Uterus (tissue), 4 donors: ENCODE results near the gene CYP3A5. TPM values are rescaled to one million over a fixed set of nuclear protein-coding genes. Genes with fewer than 3 reads are reported as not detected.
"Not testable (repeated sequence)": the region's sequence is repeated elsewhere in the genome, so short reads cannot be mapped to it uniquely, and the experiment has no call there.

Source experiments
- DNase-seq, 2 donors: peaks; one replicate each; pipeline ENCODE4 v3.0.0-alpha.2; 2019 to 2020
- H3K27ac ChIP-seq, 2 donors: fragments of 200-600 bp; sonication (generic); 1 replicate in 1 of 2; 2 replicates in 1 of 2; pipeline ENCODE4 v1.5.1; 2016 to 2018
- H3K27me3 ChIP-seq, 2 donors: fragments of 200-600 bp; sonication (generic); one replicate each; pipeline ENCODE4 v1.5.1; 2018 to 2019; ENCODE audit warnings: control low read depth in 1 of 2
- H3K36me3 ChIP-seq, 2 donors: fragments of 200-600 bp; sonication (generic); one replicate each; pipeline ENCODE4 v1.5.1; 2019; ENCODE audit warnings: control low read depth in 1 of 2
- H3K4me1 ChIP-seq, 2 donors: fragments of 200-600 bp; sonication (generic); one replicate each; pipeline ENCODE4 v1.5.1; 2018 to 2019; ENCODE audit warnings: control low read depth in 1 of 2
- H3K4me3 ChIP-seq, 2 donors: fragments of 200-600 bp; sonication (generic); 1 replicate in 1 of 2; 2 replicates in 1 of 2; pipeline ENCODE4 v1.5.1; 2018 to 2019; ENCODE audit warnings: mild to moderate bottlenecking in 1 of 2
- H3K9me3 ChIP-seq, 2 donors: fragments of 200-600 bp; sonication (generic); one replicate each; pipeline ENCODE4 v1.5.1; 2019; ENCODE audit warnings: control low read depth in 1 of 2
- POLR2A ChIP-seq, 2 donors: fragments of 450-650 bp; IDR thresholded peaks; one replicate each; pipeline ENCODE4 v1.6.1; 2016; ENCODE audit warnings: antibody characterized with exemption in 2 of 2, mild to moderate bottlenecking in 1 of 2, moderate library complexity in 1 of 2
- intact Hi-C: fragments of 100-400 bp; cut with DNase I; formaldehyde crosslinking; loops from one replicate; pipeline ENCODE4 v1.15.1; 2023; ENCODE audit warnings: low total_unique reads
- total RNA-seq, 4 donors: library from RNA; depleted of rRNA in 3 of 4; stranded (reverse); fragments of >200 nt in 3 of 4; gene quantifications; one replicate each; pipeline versions ENCODE4 v1.1.0 to v1.2.4, GENCODE V29; 2014 to 2023
- TF ChIP-seq, protein P1 (sequence below), 4 experiments: fragments of 200-600 bp in 2 of 4; fragments of 450-650 bp in 2 of 4; sonication (generic) in 2 of 4; IDR thresholded peaks; one replicate each; pipeline ENCODE4 v1.5.1; 2016 to 2019; ENCODE audit warnings: antibody characterized with exemption in 4 of 4, mild to moderate bottlenecking in 2 of 4, moderate library complexity in 1 of 4
- donor health status: DM: yes; HTN: yes; CAD: no.

Gene CYP3A5
- total RNA-seq, 4 donors from 2014 or later, result 0.51 to 17.3 (median 4.4) TPM; not detected in 1

- no peaks in the 10 kb centered on the region for H3K36me3 ChIP-seq
- no peak overlapping the region for H3K4me3 ChIP-seq
- H3K27ac ChIP-seq, result no peak overlapping the region
- DNase-seq, result no peak
- no peaks in the 10 kb centered on the region for H3K4me1 ChIP-seq
- TF ChIP-seq, protein P1, sequence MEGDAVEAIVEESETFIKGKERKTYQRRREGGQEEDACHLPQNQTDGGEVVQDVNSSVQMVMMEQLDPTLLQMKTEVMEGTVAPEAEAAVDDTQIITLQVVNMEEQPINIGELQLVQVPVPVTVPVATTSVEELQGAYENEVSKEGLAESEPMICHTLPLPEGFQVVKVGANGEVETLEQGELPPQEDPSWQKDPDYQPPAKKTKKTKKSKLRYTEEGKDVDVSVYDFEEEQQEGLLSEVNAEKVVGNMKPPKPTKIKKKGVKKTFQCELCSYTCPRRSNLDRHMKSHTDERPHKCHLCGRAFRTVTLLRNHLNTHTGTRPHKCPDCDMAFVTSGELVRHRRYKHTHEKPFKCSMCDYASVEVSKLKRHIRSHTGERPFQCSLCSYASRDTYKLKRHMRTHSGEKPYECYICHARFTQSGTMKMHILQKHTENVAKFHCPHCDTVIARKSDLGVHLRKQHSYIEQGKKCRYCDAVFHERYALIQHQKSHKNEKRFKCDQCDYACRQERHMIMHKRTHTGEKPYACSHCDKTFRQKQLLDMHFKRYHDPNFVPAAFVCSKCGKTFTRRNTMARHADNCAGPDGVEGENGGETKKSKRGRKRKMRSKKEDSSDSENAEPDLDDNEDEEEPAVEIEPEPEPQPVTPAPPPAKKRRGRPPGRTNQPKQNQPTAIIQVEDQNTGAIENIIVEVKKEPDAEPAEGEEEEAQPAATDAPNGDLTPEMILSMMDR (IDR thresholded peaks at IDR 0.05), result no peak
- TF ChIP-seq POLR2A (IDR thresholded peaks at IDR 0.05), result no peak
- intact Hi-C loops, result no loop called here
- H3K27me3 ChIP-seq, result no peaks in the 10 kb centered on the region
- H3K9me3 ChIP-seq, result no peaks in the 10 kb centered on the region
Measured at GRCh38 chr7:99694912-99695304, 15.1 kb upstream of the CYP3A5 start.

DNA sequence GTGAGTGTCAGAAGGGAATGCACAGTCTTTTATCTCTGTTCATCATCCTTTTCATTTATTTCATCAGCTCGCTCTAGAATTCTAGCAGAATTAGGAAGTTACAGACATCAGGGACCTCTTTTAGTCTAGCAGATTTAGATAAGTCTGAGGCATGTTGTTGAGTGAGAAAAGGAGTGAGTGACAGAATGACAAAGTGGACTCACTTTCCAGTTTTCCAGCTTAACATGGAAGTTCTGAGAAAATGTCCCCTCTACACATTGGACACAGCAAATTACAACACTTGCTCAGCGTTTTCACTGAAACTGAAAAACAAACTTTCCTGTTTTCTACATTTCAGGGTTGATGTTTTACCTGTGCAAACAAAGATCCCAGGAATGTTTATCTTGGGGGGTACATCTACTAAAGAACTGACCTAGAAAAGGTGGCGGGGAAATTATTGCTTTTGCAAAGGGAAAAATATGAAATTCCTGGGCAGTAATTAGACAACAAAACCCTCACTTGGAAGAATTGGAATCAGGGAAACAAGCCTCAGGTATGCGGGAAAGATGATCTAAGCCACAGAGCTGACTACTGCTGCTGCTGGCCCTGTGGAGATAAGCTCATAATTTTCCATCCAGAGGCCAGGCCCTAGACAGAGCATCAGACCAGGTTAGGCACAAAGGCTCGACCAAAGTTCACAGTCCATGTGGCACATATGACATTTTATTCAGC lies 14.6 kb upstream of the CYP3A5 start:
- H3K27ac ChIP-seq, result no peak overlapping the region
- no peaks in the 10 kb centered on the region for H3K9me3 ChIP-seq
- no peaks in the 10 kb centered on the region for H3K27me3 ChIP-seq
- TF ChIP-seq POLR2A (IDR thresholded peaks at IDR 0.05), result no peak
- TF ChIP-seq, protein P1 (IDR thresholded peaks at IDR 0.05), result no peak
- H3K4me1 ChIP-seq, result no peaks in the 10 kb centered on the region
- H3K4me3 ChIP-seq, result no peak overlapping the region
- no peak for DNase-seq
- no peaks in the 10 kb centered on the region for H3K36me3 ChIP-seq
- intact Hi-C loops, result no loop called here

DNA sequence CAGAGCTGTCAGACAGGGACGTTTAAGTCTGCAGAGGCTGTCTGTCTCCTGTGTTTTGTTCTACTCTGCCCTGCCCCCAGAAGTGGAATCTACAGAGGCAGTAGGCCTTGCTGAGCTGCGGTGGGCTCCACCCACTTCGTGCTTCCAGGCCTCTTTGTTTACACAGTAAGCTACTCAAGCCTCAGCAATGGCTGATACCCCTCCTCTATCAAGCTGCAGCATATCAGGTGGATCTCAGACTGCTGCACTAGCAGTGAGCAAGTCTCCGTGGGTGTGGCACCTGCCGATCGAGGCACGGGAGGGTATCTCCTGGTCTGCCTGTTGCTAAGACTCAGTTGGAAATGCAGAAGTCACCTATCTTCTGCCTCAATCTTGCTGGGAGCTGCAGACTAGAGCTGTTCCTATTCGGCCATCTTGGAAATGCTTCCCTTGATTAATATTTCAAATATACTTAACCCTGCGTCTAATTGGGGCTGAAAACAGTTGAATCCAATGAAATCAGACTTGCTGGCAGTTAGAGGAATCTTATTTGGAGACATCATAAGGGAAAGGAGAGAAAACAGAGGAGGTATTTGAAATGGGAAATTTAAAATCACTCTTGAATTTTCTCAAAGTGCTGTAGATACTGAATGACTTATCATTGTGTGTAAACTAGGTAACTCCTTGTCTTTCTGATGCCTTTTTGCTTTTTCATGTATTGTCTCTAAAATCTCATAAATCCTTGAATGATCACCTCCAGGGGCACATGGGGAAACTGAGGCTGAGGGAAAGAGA lies 13.8 kb upstream of the CYP3A5 start:
- Histone ChIP-seq H3K9me3 (no peaks in the 10 kb centered on the region), H3K36me3 (no peaks in the 10 kb centered on the region), H3K27ac (no peak overlapping the region), H3K27me3 (no peaks in the 10 kb centered on the region), H3K4me3 (no peak overlapping the region), H3K4me1 (no peaks in the 10 kb centered on the region)
- no peak for TF ChIP-seq POLR2A (IDR thresholded peaks at IDR 0.05)
- TF ChIP-seq, protein P1 (IDR thresholded peaks at IDR 0.05), result no peak
- DNase-seq, result no peak
- intact Hi-C loops, result no loop called here

GRCh38 chr7:99693100-99693426 lies 13.3 kb upstream of the CYP3A5 start:
- Histone ChIP-seq H3K27ac (no peak overlapping the region), H3K9me3 (no peaks in the 10 kb centered on the region), H3K4me1 (no peaks in the 10 kb centered on the region), H3K36me3 (no peaks in the 10 kb centered on the region), H3K4me3 (no peak overlapping the region), H3K27me3 (no peaks in the 10 kb centered on the region)
- intact Hi-C loops, result no loop called here
- DNase-seq, result no peak
- no peak for TF ChIP-seq POLR2A (IDR thresholded peaks at IDR 0.05)

DNA sequence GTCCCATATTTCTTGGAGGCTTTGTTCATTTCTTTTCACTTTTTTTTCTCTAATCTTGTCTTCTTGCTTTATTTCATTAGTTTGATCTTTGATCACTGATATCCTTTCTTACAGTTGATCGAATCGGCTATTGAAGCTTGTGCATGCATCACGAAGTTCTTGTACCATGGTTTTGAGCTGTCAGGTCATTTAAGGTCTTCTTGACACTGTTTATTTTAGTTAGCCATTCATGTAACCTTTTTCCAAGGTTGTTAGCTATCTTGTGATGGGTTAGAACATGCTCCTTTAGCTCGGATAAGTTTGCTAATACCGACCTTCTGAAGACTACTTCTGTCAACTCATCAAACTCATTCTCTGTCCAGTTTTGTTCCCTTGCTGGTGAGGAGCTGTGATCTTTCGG lies 12.8 kb upstream of the CYP3A5 start:
- H3K4me3 ChIP-seq, intact Hi-C loops, H3K27ac ChIP-seq, H3K4me1 ChIP-seq, H3K9me3 ChIP-seq, H3K27me3 ChIP-seq, H3K36me3 ChIP-seq, DNase-seq: not testable (repeated sequence)

- H3K9me3 ChIP-seq, intact Hi-C loops, DNase-seq, H3K4me1 ChIP-seq, H3K36me3 ChIP-seq, H3K27ac ChIP-seq, H3K27me3 ChIP-seq, H3K4me3 ChIP-seq: not testable (repeated sequence)
Measured at GRCh38 chr7:99691658-99692057, 11.9 kb upstream of the CYP3A5 start.

DNA sequence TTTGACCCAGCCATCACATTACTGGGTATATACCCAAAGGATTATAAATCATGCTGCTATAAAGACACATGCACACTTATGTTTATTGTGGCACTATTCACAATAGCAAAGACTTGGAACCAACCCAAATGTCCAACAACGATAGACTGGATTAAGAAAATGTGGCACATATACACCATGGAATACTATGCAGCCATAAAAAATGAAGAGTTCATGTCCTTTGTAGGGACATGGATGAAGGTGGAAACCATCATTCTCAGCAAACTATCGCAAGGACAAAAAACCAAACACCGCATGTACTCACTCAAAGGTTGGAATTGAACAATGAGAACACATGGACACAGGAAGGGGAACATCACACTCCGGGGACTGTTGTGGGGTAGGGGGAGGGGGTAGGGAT lies 11.1 kb upstream of the CYP3A5 start:
- H3K36me3 ChIP-seq, intact Hi-C loops, DNase-seq, H3K27ac ChIP-seq, H3K9me3 ChIP-seq, H3K27me3 ChIP-seq, H3K4me3 ChIP-seq, H3K4me1 ChIP-seq: not testable (repeated sequence)

DNA sequence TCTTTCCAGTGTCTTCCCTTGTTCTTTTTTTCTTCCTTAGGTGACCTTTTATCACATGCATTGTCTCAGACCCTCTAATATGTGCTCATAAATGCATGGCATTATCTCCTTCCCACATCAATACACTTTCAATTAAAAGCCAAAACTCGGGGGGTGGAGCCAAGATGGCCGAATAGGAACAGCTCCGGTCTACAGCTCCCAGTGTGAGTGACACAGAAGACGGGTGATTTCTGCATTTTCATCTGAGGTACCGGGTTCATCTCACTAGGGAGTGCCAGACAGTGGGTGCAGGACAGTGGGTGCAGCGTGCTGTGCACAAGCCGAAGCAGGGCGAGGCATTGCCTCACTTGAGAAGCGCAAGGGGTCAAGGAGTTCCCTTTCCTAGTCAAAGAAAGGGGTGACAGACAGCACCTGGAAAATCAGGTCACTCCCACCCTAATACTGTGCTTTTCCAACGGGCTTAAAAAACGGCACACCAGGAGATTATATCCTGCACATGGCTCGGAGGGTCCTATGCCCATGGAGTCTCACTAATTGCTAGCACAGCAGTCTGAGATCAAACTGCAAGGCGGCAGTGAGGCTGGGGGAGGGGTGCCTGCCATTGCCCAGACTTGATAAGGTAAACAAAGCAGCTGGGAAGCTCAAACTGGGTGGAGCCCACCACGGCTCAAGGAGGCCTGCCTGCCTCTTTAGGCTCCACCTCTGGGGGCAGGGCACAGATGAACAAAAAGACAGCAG lies 6.2 kb upstream of the CYP3A5 start:
- DNase-seq, intact Hi-C loops, H3K4me3 ChIP-seq, H3K36me3 ChIP-seq, H3K27ac ChIP-seq, H3K4me1 ChIP-seq, H3K27me3 ChIP-seq, H3K9me3 ChIP-seq: not testable (repeated sequence)
